ENCODE measurements around the gene CENPO. TPM values are rescaled to one million over a fixed set of nuclear protein-coding genes. Genes with fewer than 3 reads are reported as not detected.

The CENPO gene
- total and polyA plus RNA-seq, 5 donors from 2014 or later = 1.2 to 9.2 (median 3.6) TPM

GRCh38 chr2:24860631-24861030 lies 67.4 kb downstream of the CENPO start:
- Mint-ChIP-seq H3K4me1 (peaks cover 0 to 6% (median 0%) of the 10 kb centered on the region in 4 donors), H3K27ac (no peak overlapping the region), H3K27me3 (no peaks in the 10 kb centered on the region), H3K36me3 (peaks cover 11% of the 10 kb centered on the region), H3K9me3 (no peaks in the 10 kb centered on the region), H3K4me3 (no peak overlapping the region)
- H3K4me3 ChIP-seq (ENCODE audit: low read depth, low read length) = no peak overlapping the region
- ATAC-seq (ENCODE audit: low read depth in 2 of 2) (no peak), DNase-seq (no peak)
- no peaks in the 10 kb centered on the region for H3K4me1 ChIP-seq (ENCODE audit: control insufficient read depth, insufficient read depth, low read length, poor library complexity, severe bottlenecking)
- no peaks in the 10 kb centered on the region for H3K36me3 ChIP-seq (ENCODE audit: control insufficient read depth, insufficient read depth, low read length)
- no peak overlapping the region for H3K27ac ChIP-seq (ENCODE audit: insufficient read depth, low read length, poor library complexity, severe bottlenecking)
- no peaks in the 10 kb centered on the region for H3K9me3 ChIP-seq (ENCODE audit: control insufficient read depth in 2 of 2, low read length in 2 of 2)
- no peaks in the 10 kb centered on the region for H3K27me3 ChIP-seq (ENCODE audit: control insufficient read depth, insufficient read depth, low read length)

- DNase-seq (no peak), ATAC-seq (ENCODE audit: low read depth in 2 of 2) (no peak)
- H3K36me3 Mint-ChIP-seq = peaks cover 9% of the 10 kb centered on the region
- no peaks in the 10 kb centered on the region for H3K27me3 Mint-ChIP-seq
- no peak overlapping the region for H3K27ac ChIP-seq (ENCODE audit: insufficient read depth, low read length, poor library complexity, severe bottlenecking)
- H3K4me3 ChIP-seq (ENCODE audit: low read depth, low read length) = no peak overlapping the region
- no peaks in the 10 kb centered on the region for H3K4me1 ChIP-seq (ENCODE audit: control insufficient read depth, insufficient read depth, low read length, poor library complexity, severe bottlenecking)
- H3K4me1 Mint-ChIP-seq = peaks cover 0 to 11% (median 0%) of the 10 kb centered on the region in 4 donors
- H3K27me3 ChIP-seq (ENCODE audit: control insufficient read depth, insufficient read depth, low read length) = no peaks in the 10 kb centered on the region
- no peak overlapping the region for H3K27ac Mint-ChIP-seq
- H3K4me3 Mint-ChIP-seq = no peak overlapping the region
- H3K9me3 Mint-ChIP-seq = no peaks in the 10 kb centered on the region
- no peaks in the 10 kb centered on the region for H3K9me3 ChIP-seq (ENCODE audit: control insufficient read depth in 2 of 2, low read length in 2 of 2)
- no peaks in the 10 kb centered on the region for H3K36me3 ChIP-seq (ENCODE audit: control insufficient read depth, insufficient read depth, low read length)
These were observed 68.3 kb downstream of the CENPO start for GRCh38 chr2:24861500-24861899.

GRCh38 chr2:24863641-24864040 lies 70.4 kb downstream of the CENPO start:
- peaks cover 5% of the 10 kb centered on the region for H3K36me3 Mint-ChIP-seq
- no peak overlapping the region for H3K4me3 Mint-ChIP-seq
- no peak for ATAC-seq (ENCODE audit: low read depth in 2 of 2)
- H3K36me3 ChIP-seq (ENCODE audit: control insufficient read depth, insufficient read depth, low read length) = no peaks in the 10 kb centered on the region
- no peak for DNase-seq
- H3K9me3 ChIP-seq (ENCODE audit: control insufficient read depth in 2 of 2, low read length in 2 of 2) = no peaks in the 10 kb centered on the region
- no peaks in the 10 kb centered on the region for H3K27me3 Mint-ChIP-seq
- no peaks in the 10 kb centered on the region for H3K4me1 ChIP-seq (ENCODE audit: control insufficient read depth, insufficient read depth, low read length, poor library complexity, severe bottlenecking)
- H3K27ac Mint-ChIP-seq = peak overlapping the region in 2 of 3 donors; percentile 8 to 22
- peaks cover 0 to 21% (median 4%) of the 10 kb centered on the region in 4 donors for H3K4me1 Mint-ChIP-seq
- no peak overlapping the region for H3K27ac ChIP-seq (ENCODE audit: insufficient read depth, low read length, poor library complexity, severe bottlenecking)
- no peak overlapping the region for H3K4me3 ChIP-seq (ENCODE audit: low read depth, low read length)
- H3K27me3 ChIP-seq (ENCODE audit: control insufficient read depth, insufficient read depth, low read length) = no peaks in the 10 kb centered on the region
- H3K9me3 Mint-ChIP-seq = peaks cover 0 to 4% (median 0%) of the 10 kb centered on the region in 7 donors

- ATAC-seq (ENCODE audit: low read depth in 2 of 2) (no peak), DNase-seq (no peak)
- Histone ChIP-seq H3K4me1 (ENCODE audit: control insufficient read depth, insufficient read depth, low read length, poor library complexity, severe bottlenecking) (no peaks in the 10 kb centered on the region), H3K27me3 (ENCODE audit: control insufficient read depth, insufficient read depth, low read length) (no peaks in the 10 kb centered on the region), H3K36me3 (ENCODE audit: control insufficient read depth, insufficient read depth, low read length) (peaks cover 10% of the 10 kb centered on the region), H3K27ac (ENCODE audit: insufficient read depth, low read length, poor library complexity, severe bottlenecking) (no peak overlapping the region), H3K9me3 (ENCODE audit: control insufficient read depth in 2 of 2, low read length in 2 of 2) (no peaks in the 10 kb centered on the region), H3K4me3 (ENCODE audit: low read depth, low read length) (peak overlapping the region; percentile 7)
- Mint-ChIP-seq H3K9me3 (peaks cover 0 to 4% (median 0%) of the 10 kb centered on the region in 7 donors), H3K4me3 (no peak overlapping the region), H3K36me3 (peaks cover 16% of the 10 kb centered on the region), H3K27me3 (no peaks in the 10 kb centered on the region), H3K4me1 (peaks cover 0 to 21% (median 4%) of the 10 kb centered on the region in 4 donors), H3K27ac (peak overlapping the region in 1 of 3 donors; percentile 24)
These were observed 73.7 kb downstream of the CENPO start for GRCh38 chr2:24866946-24867345.

GRCh38 chr2:24870440-24870839 lies 77.2 kb downstream of the CENPO start:
- Histone ChIP-seq H3K36me3 (ENCODE audit: control insufficient read depth, insufficient read depth, low read length) (peaks cover 10% of the 10 kb centered on the region), H3K9me3 (ENCODE audit: control insufficient read depth in 2 of 2, low read length in 2 of 2) (no peaks in the 10 kb centered on the region), H3K4me1 (ENCODE audit: control insufficient read depth, insufficient read depth, low read length, poor library complexity, severe bottlenecking) (no peaks in the 10 kb centered on the region), H3K4me3 (ENCODE audit: low read depth, low read length) (no peak overlapping the region), H3K27ac (ENCODE audit: insufficient read depth, low read length, poor library complexity, severe bottlenecking) (no peak overlapping the region), H3K27me3 (ENCODE audit: control insufficient read depth, insufficient read depth, low read length) (no peaks in the 10 kb centered on the region)
- H3K27me3 Mint-ChIP-seq = no peaks in the 10 kb centered on the region
- peaks cover 0 to 4% (median 0%) of the 10 kb centered on the region in 7 donors for H3K9me3 Mint-ChIP-seq
- no peak overlapping the region for H3K4me3 Mint-ChIP-seq
- H3K27ac Mint-ChIP-seq = no peak overlapping the region
- H3K4me1 Mint-ChIP-seq = peaks cover 0 to 17% (median 4%) of the 10 kb centered on the region in 4 donors
- H3K36me3 Mint-ChIP-seq = peaks cover 18% of the 10 kb centered on the region
- DNase-seq (no peak), ATAC-seq (ENCODE audit: low read depth in 2 of 2) (no peak)

GRCh38 chr2:24870891-24871705 lies 77.9 kb downstream of the CENPO start:
- no peak for DNase-seq
- Mint-ChIP-seq H3K27ac (peak overlapping the region in 1 of 3 donors; percentile 63), H3K36me3 (peaks cover 14% of the 10 kb centered on the region), H3K4me1 (peaks cover 0 to 11% (median 4%) of the 10 kb centered on the region in 4 donors), H3K27me3 (no peaks in the 10 kb centered on the region), H3K9me3 (peaks cover 0 to 4% (median 0%) of the 10 kb centered on the region in 7 donors), H3K4me3 (no peak overlapping the region)
- Histone ChIP-seq H3K27ac (ENCODE audit: insufficient read depth, low read length, poor library complexity, severe bottlenecking) (no peak overlapping the region), H3K9me3 (ENCODE audit: control insufficient read depth in 2 of 2, low read length in 2 of 2) (no peaks in the 10 kb centered on the region), H3K4me3 (ENCODE audit: low read depth, low read length) (no peak overlapping the region), H3K27me3 (ENCODE audit: control insufficient read depth, insufficient read depth, low read length) (no peaks in the 10 kb centered on the region), H3K4me1 (ENCODE audit: control insufficient read depth, insufficient read depth, low read length, poor library complexity, severe bottlenecking) (no peaks in the 10 kb centered on the region), H3K36me3 (ENCODE audit: control insufficient read depth, insufficient read depth, low read length) (peaks cover 10% of the 10 kb centered on the region)
- no peak for ATAC-seq (ENCODE audit: low read depth in 2 of 2)

- H3K9me3 ChIP-seq (ENCODE audit: control insufficient read depth in 2 of 2, low read length in 2 of 2) = no peaks in the 10 kb centered on the region
- H3K27me3 ChIP-seq (ENCODE audit: control insufficient read depth, insufficient read depth, low read length) = no peaks in the 10 kb centered on the region
- Mint-ChIP-seq H3K27ac (no peak overlapping the region), H3K9me3 (peaks cover 0 to 2% (median 0%) of the 10 kb centered on the region in 7 donors), H3K4me1 (peaks cover 0 to 10% (median 3%) of the 10 kb centered on the region in 4 donors), H3K27me3 (no peaks in the 10 kb centered on the region), H3K4me3 (no peak overlapping the region), H3K36me3 (peaks cover 14% of the 10 kb centered on the region)
- H3K4me3 ChIP-seq (ENCODE audit: low read depth, low read length) = no peak overlapping the region
- peaks cover 10% of the 10 kb centered on the region for H3K36me3 ChIP-seq (ENCODE audit: control insufficient read depth, insufficient read depth, low read length)
- H3K4me1 ChIP-seq (ENCODE audit: control insufficient read depth, insufficient read depth, low read length, poor library complexity, severe bottlenecking) = no peaks in the 10 kb centered on the region
- ATAC-seq (ENCODE audit: low read depth in 2 of 2) (no peak), DNase-seq (no peak)
- H3K27ac ChIP-seq (ENCODE audit: insufficient read depth, low read length, poor library complexity, severe bottlenecking) = no peak overlapping the region
These were observed 78.7 kb downstream of the CENPO start for GRCh38 chr2:24871852-24872333.
